Glomerular visceral epithelial cell (primary cell): ENCODE data around the gene LRCH1.
A peak's percentile ranks its signal among the peaks of the same experiment; 100 is the strongest.

ENCODE experiments used
- DNase-seq: peaks from one replicate; pipeline ENCODE4 v3.0.0-alpha.2; 2016; ENCODE audit errors: extremely low spot score

The LRCH1 gene

GRCh38 chr13:46638262-46638661, 85.3 kb downstream of the LRCH1 start:
- no peak for DNase-seq

GRCh38 chr13:46639033-46639981, 86.3 kb downstream of the LRCH1 start:
- peak; percentile 87 for DNase-seq

- peak; percentile 66 for DNase-seq
Measured at GRCh38 chr13:46640843-46641242, 87.9 kb downstream of the LRCH1 start.

- DNase-seq: peak; percentile 74
Measured at GRCh38 chr13:46641274-46642081, 88.5 kb downstream of the LRCH1 start.

- no peak for DNase-seq
Measured at GRCh38 chr13:46642254-46642653, 89.3 kb downstream of the LRCH1 start.

GRCh38 chr13:46643165-46643777, 90.3 kb downstream of the LRCH1 start:
- DNase-seq: no peak

- no peak for DNase-seq
Measured at GRCh38 chr13:46644816-46645215, 91.8 kb downstream of the LRCH1 start.

- no peak for DNase-seq
Measured at GRCh38 chr13:46647512-46648065, 94.6 kb downstream of the LRCH1 start.

- DNase-seq: peak; percentile 60
Measured at GRCh38 chr13:46648166-46648607, 95.2 kb downstream of the LRCH1 start.

GRCh38 chr13:46649816-46650215, 96.8 kb downstream of the LRCH1 start:
- no peak for DNase-seq

GRCh38 chr13:46654951-46655350, 102.0 kb downstream of the LRCH1 start:
- DNase-seq: no peak

- no peak for DNase-seq
Measured at GRCh38 chr13:46655377-46656180, 102.6 kb downstream of the LRCH1 start.

GRCh38 chr13:46656786-46657185, 103.8 kb downstream of the LRCH1 start:
- no peak for DNase-seq

- DNase-seq: no peak
Measured at GRCh38 chr13:46659413-46660065, 106.6 kb downstream of the LRCH1 start.

GRCh38 chr13:46660416-46660815, 107.4 kb downstream of the LRCH1 start:
- no peak for DNase-seq

GRCh38 chr13:46660857-46661256, 107.9 kb downstream of the LRCH1 start:
- DNase-seq: no peak

- no peak for DNase-seq
Measured at GRCh38 chr13:46662690-46663089, 109.7 kb downstream of the LRCH1 start.

- DNase-seq: no peak
Measured at GRCh38 chr13:46663206-46664037, 110.5 kb downstream of the LRCH1 start.

- DNase-seq: no peak
Measured at GRCh38 chr13:46664195-46664594, 111.2 kb downstream of the LRCH1 start.

- no peak for DNase-seq
Measured at GRCh38 chr13:46665248-46665632, 112.3 kb downstream of the LRCH1 start.
